Stimulated activated CD4-positive, alpha-beta T cell treated with anti-CD3 and anti-CD28 coated beads, Interleukin-12 subunit alpha, Interleukin-12 subunit beta, amount 100 ng/mL, for 48 hours (primary cell): ENCODE results near the gene PCF11.

Source experiments
- DNase-seq, 3 donors: peaks; one replicate each; pipeline ENCODE4 v3.0.0-alpha.2; 2020; ENCODE audit warnings: low read depth in 2 of 3, low spot score in 1 of 3

PCF11 gene

DNA sequence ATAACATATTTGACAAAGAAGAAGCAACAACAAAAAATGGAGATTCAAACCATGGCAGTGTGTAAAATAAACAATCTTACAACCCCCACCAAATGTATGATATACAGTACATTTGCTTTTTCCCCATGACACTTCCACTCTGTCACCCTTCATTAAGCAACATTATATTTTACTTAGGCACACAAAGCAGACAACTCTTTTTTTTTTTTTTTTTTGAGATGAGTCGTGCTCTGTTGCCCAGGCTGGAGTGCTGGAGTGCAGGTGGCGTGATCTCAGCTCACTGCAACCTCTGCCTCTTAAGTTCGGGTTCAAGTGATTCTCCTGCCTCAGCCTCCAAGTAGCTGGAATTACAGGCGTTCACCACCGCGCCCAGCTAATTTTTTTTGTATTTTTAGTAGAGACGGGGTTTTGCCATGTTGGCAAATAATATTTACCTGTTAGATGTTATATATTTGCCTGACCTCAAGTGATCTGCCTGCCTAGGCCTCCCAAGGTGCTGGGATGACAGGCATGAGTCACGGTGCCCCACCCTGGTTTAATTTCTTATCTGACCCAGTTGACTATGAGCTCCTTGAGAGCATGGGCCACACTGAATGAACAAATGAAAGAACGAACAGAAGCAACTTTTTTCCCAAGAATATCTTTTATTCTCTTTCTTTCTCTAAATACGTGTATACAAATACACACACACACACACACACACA lies 5.5 kb upstream of the PCF11 start:
- DNase-seq, result no peak

DNA sequence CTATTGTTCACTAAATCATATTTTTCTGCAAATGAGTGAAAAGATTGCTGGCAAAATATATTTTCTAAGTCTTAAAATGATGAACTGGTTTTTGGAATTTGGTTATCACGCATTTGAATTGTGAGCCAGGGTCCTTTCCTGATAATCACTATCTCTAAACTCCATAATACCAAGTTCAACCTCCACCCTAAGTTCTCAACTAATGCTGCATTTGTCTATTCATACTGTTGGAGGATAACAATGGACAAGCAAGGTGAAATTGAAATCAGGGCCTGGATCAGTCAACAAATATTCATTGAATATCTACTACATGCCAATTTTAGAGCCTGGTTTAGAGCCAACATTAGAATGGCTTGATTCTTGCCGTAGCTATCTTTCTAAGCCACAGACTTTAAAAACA lies 4.7 kb upstream of the PCF11 start:
- DNase-seq, result no peak

DNA sequence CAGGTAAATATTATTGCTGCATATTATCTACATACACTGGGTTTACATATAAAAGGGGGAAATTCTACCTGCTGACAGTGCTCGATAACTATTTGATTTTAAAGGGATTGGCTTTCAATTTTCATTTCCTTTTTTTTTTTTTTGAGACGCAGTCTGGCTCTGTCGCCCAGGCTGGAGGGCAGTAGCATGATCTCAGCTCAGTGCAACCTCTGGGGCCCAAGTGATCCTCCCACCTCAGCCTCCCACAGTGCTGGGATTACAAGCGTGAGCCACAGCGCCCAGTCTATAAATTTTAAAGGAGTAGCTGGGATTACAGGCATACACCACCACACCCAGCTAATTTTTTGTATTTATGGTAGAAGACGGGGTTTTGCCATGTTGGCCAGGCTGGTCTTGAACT lies 3.2 kb upstream of the PCF11 start:
- DNase-seq, result no peak

DNA sequence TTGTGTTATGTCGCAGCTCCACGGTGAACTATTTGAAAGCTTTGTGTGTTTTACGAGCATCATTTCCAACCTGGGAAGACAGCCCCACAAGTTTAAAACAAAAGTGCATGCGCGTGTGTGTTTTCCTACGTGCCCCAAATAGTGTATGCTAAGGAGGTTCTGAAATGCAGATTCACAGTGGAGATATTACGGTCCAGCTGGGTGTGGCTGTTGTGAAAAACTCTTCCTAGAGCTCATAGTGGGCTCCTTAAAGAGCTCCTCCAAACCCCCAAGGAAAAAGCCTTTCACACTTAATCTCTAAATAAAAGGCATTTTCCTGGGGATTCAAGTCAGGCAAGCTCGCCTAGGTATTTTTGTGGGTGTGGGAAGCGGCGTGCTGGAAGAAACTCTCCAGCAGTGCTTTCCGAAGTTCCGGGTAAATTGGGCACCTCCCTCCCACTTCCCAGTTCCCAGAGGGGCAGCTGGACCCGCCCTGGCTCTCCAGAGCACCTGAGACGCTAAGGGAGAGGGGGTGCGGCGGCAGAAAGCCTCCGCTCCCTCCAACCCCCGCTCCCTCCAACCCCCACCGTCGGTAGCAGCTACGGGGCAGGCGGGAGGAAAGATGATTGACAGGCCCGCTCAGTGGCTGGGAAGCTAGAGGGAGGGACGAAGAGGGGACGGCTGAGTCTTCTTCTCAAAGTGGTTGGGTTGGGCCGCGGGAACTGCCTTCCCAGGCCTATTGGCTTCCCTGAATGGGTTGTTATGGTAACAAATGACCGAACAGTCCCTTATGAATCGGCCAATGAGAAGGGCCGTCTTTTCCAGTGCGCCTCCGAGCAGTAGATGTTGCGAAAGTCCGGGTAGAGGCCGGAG lies 561 bp upstream of the PCF11 start:
- peak; percentile 96 to 98 (median 97) for DNase-seq

DNA sequence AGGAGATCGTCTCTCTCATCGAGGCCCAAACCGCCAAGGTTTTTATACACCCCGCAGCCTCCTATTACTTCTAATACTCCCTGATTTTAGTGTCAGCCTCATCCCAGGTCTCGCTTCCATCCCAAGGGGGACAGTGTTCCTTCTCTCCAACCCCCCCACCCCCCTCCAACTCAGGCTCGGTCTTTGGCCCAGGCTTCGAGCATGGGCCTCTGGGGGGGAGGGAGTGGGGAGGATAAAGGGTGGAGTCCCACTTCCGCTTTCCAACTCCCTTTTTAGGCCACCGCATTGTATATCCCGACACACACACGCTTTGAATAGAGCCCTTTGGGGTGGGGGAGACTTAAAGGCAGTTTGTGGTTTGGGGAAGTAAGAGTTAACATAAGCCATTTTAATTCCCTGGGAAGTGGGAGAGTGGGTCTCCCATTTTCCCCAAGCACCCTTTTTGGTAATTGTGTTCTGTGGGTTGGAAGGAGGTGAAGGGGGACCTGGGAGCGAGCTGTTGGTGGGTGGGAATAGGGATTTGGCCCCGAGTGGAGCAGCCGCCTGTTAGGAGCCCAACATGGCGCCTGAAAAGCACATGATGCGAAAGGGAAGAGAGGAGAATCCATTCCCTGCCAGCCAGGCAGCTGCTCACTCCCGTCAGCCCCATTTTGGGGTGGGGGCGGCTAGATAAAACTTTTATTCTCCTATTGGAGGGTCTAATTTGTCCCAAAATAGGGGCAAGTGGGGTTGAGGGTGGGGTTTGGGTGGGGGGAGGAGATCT lies 844 bp downstream of the PCF11 start:
- DNase-seq, result peak; percentile 31 to 49 (median 44)

DNA sequence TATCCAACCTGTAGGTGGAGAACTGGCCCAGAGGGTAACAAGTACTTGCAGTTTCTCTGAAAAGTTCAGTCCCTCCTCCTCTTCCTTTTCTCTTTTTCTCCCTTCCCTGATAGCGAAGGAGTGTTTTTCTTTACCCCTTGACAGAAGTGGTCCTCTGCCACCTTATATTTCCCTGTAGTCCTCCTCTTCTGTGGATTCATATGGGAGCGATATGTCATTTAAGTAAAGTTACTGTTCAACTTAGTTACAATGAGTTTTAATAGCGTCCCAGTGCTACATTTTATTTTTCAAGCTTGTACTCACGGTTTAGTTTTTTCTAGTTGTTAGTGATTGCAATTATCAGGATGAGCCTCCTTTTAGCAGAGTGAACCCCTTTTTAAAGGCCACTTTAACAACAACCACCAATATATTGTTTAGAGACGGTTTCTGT lies 1.4 kb downstream of the PCF11 start:
- DNase-seq, result no peak

DNA sequence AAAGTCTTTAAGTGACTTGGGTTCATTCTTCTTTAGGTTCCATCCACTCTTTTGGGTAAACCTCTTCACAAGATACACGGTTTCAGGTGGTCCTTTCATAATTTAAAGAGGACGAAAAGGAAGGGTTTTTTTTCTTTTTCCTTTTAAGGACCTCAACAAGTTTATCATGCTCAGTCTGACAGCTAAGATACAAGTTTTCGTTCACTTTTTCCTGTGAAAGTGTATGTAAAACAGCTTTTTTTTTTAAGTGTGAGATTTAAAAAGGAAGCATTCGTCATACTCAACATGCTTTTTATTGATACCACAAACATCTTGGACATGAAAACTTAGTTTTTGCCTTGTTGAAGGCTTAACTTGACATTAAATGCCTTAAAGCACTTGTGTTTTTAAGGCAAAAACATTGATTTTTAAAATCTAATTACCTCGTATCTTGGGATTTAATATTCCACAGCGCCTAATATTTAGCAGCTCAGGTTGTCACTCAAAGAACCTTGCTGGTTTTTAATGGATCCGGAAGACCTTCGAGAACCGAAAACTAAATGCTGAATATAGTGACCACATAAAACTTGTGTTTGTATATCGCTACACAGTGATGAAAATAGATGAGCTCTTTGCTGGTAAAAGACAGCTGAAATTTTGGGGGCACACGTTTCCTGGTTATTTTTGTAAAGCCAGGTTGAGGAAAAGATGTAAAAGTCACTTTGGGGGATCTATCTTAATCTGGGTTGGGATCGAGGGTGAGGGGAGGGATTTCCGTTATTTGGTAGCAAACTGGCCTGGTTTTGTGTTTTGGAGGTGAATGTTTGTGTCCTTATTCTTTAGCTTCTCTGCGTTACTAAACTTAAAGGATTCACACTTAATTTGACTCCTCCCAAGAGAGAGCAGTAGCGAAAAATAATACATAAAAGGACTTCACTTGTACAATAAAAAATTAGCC lies 2.3 kb downstream of the PCF11 start:
- no peak for DNase-seq

DNA sequence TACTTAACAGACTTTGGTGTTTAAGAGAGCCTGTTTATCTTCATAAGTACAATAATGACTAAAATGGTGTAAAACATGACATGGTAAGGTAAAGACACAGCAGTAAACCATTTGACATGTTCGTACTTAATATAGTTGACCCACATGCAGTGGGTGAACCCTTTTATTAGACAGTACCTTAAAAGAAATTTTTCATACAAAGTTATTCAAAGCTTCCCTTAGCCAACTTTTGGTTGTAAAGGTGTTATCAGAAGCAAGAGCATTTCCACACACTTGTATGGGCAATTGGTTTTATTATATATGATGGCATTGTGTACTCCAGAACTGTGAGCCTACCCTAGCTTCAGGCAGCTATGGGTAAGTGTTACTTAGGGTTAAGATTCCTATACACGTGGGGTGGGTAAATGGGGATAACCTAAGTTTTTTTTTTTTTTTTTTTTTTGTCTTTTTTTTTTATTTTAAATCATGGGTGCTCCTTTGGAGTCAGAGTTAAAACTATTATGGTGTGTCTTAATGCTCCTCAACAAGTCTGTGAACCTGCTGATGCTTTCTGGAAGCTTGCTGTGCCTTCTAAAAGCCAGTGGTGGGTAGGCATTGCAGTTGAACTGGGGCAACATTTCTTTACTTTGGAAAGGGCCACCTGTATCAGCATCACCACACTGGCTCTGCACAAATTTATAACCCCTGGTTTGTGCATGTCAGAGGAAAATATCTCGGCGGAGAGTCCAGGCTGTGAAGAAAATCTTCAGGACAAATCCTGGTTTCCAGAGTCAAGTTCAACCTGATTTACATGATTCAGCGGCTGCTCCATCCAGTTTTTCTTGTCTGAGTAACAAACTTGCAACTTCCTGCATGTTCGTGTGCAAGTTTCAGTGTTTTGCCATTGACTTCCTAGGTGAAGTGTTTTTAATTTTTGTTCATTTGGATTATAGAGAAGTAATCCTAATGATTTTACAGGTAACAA lies 3.3 kb downstream of the PCF11 start:
- DNase-seq, result no peak

DNA sequence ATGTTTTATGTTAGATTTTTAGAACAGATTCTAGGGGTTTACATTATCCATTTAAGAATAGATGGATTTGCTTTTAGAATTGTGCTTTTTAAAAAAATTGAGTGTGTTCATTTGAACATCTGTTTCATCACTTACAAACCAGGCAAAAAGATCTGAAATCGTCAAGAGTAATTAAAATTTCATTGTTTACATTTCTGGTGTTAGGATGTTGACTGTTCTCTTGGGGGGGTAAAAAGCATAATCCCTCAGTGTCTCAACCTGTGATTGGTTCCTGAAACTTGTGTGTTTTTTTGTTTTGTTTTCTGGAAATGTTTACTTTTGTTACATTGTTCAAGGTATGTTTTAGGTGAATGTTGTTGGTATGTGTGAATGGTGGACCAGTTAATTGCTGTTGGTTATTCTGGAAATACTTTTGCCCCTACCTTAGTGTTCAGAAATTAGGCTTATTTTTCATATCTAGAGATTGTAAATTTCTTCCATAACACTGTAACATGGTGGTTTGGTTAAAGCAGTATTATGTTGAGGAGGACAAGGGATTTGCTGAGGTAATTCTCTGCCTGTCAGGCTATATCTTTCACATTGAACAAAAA lies 4.8 kb downstream of the PCF11 start:
- no peak for DNase-seq

DNA sequence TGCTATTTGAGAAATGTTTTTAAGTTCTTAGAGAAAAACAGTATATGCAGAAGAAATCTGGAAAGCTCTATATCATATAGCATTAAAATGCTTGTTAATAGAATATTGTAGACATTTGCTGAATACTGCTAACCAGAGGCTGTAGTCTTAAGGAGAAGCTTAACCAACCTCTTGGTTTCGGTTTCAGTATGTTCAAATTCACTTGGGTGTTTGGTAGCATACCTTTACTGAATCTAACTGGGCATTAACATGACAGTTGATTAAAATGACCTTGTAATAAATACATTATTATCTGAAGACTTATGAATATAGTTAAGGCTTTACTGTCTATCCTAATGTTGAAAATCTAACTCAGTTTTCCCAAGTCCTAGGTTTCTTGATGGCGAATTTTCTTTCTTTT lies 5.4 kb downstream of the PCF11 start:
- no peak for DNase-seq

DNA sequence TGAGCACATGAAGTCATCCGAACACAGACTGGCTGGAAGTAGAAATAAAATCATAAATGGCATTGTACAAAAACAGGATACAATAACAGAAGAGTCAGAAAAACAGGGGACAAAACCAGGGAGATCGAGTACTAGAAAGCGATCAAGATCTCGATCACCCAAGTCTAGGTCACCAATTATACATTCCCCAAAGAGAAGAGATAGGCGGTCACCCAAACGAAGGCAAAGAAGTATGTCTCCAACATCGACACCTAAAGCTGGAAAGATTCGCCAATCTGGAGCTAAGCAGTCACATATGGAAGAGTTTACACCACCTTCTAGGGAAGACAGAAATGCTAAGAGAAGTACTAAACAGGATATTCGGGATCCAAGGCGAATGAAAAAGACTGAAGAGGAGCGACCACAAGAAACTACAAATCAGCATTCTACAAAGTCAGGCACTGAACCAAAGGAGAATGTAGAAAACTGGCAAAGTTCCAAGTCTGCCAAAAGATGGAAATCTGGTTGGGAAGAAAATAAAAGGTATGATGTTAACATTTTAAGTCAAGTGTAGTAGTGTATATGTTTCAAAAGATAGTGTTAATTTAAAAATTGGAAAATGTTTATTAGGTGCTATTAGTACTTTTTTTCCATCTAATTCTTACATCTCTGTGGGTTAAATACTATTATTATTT lies 9.4 kb downstream of the PCF11 start:
- no peak for DNase-seq

DNA sequence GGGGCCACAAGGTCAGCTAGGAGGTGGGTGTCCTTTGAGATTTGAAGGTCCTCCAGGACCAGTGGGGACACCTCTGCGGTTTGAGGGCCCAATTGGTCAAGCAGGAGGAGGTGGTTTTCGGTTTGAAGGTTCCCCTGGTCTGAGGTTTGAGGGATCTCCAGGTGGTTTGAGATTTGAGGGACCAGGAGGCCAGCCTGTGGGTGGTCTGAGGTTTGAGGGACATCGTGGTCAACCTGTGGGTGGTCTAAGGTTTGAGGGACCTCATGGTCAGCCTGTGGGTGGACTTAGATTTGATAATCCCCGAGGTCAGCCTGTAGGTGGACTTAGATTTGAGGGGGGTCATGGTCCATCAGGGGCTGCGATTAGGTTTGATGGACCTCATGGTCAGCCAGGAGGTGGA lies 11.8 kb downstream of the PCF11 start:
- DNase-seq, result no peak

DNA sequence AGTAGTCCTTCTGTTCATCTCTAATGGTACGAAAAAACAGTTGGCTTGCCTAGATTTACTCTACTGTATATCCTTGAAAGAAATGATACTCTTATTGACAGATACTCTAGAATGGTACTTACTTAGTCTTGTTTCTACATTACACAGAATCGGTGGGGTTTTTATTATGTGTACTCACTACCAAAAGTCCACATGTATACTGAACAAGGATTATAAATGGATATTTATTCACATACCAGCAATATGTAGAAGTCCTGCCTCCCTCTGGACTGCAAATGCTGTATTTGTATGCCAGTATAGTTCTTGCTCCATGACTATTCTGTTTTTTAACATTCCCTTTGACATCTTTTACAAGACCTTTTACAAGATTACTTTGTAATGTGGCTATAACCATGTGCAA lies 13.9 kb downstream of the PCF11 start:
- DNase-seq, result no peak

DNA sequence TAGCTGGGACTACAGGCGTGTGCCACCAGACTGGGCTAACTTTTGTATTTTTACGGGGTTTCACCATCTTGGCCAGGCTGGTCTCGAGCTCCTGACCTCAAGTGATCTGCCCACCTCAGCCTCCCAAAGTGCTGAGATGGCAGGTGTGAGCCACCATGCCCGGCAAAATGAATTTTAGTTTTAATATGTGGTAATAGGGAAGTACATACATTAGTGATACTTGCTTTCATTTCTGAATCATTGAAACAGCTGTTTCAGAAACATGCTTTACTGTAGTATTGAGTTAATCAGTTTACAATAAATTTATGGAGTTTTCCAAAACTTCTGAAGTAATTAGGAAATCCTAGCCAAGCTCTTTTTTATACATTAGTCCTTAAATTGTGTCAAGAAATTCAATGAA lies 15.6 kb downstream of the PCF11 start:
- DNase-seq, result no peak

DNA sequence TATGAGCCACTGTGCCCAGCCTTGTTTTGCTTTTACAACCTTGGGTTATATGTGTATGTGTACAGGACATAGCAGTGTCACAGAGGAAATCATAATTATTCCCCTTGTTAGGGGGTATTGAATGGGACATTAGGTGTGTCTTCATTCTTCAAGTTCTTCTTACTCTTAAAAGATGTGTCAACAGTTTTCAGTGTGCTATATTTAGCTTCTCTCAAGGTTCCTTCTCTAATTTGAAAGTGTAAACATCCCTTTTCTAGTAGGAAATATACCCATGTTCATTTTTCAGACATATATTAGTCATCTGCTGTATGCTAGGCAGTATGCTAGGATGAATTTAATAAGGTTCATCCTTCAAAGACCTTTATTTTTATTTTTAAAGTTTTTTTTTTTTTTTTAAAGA lies 17.1 kb downstream of the PCF11 start:
- DNase-seq, result no peak

DNA sequence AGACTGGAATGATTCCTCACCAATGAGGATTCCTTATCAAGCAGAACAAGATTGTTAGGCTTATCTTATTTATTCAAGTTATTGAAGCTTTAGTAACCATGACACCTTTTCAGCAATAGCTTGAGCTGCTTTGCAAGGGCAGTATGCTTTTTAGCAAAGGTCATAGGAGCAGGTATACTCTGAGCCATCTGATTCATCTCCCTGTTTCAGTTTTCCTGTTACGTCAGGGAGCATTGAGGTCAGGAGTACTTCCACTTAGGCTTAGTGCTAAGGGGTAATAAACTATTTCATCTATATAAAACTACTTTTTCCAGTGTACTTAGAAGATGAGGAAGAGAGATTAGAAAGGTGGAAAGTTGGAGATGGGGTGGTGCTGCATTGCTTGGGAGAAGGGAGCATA lies 18.9 kb downstream of the PCF11 start:
- DNase-seq, result no peak

DNA sequence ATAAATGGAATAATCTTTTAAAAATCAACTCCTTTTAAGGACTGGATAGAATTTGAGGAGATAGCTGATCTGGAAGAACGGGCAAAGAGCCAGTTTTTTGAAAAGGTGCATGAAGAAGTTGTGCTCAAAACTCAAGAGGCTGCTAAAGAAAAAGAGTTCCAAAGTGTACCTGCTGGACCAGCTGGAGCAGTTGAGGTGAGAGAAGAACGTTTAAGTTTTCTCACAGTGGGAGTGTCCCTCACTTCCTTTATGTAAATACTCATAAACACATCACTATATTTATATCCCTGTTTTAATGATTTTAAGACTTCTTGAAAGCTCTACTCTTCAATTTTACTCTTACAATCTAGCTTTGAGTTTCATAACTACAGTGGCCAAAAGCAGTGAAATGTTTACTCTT lies 24.9 kb downstream of the PCF11 start:
- DNase-seq, result no peak

DNA sequence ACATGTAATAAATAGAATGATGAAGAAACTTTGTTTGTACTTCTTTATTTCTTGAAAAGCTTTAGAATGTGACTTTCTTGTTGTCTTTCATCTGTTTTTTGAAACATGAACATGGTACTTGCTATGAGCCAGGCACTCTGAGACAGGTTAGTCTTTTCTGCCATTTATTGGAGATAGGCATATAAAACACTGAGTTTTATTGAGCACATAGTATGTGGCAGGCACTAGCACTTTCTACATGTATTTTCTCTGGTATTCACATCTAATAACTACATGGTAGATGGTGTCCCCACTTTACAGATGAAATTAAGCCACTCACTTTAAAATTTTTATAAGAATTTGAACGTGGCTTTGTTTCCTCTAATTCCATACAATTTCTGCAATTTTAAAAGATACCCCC lies 28.8 kb downstream of the PCF11 start:
- DNase-seq, result no peak

DNA sequence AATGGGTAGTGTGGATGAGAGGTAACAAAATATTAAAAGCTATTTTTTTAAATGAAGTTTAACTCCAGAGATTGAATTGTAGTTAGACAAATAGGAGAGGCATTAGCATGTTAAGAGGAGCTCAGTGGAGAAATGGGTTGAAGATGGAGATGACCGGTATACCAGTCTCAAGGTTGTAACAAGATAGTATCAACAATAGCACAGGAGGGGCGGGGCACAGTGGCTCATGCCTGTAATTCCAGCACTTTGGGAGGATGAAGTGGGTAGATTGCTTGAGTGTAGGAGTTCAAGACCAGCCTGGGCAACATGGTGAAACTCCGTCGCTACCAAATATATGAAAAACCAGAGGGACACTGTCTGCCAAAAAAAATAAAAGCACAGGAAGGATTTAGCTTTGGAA lies 30.5 kb downstream of the PCF11 start:
- DNase-seq, result no peak
